Choroid plexus epithelial cell (primary cell): ENCODE measurements around the gene FAM193A.
"Not testable (repeated sequence)": the region's sequence is repeated elsewhere in the genome, so short reads cannot be mapped to it uniquely, and the experiment has no call there.

Source experiments
- DNase-seq: peaks from one replicate; pipeline ENCODE4 v3.0.0-alpha.2; 2010; ENCODE audit warnings: low read depth
- H3K4me3 ChIP-seq: 2 replicates; pipeline ENCODE4 v1.5.1; 2011; ENCODE audit warnings: low read depth, mild to moderate bottlenecking, control low read depth, low read length, moderate library complexity
- CTCF ChIP-seq: conservative IDR thresholded peaks from 2 replicates; pipeline ENCODE4 v1.5.1; 2011; ENCODE audit warnings: low read depth, mild to moderate bottlenecking, control low read depth, inconsistent platforms, low read length, moderate library complexity

Gene FAM193A

GRCh38 chr4:2765832-2766526, 229.5 kb downstream of the FAM193A start:
- no peak overlapping the region for H3K4me3 ChIP-seq
- DNase-seq = no peak
- TF ChIP-seq CTCF = no peak

GRCh38 chr4:2767046-2767704, 230.7 kb downstream of the FAM193A start:
- no peak for TF ChIP-seq CTCF
- H3K4me3 ChIP-seq = no peak overlapping the region
- no peak for DNase-seq

GRCh38 chr4:2767705-2768074, 231.2 kb downstream of the FAM193A start:
- no peak overlapping the region for H3K4me3 ChIP-seq
- no peak for TF ChIP-seq CTCF
- no peak for DNase-seq

- no peak for TF ChIP-seq CTCF
- no peak overlapping the region for H3K4me3 ChIP-seq
- DNase-seq = no peak
Measured at GRCh38 chr4:2768124-2768523, 231.7 kb downstream of the FAM193A start.

- DNase-seq = peak; percentile 30
- H3K4me3 ChIP-seq = peak overlapping the region; percentile 36
- TF ChIP-seq CTCF = no peak
Measured at GRCh38 chr4:2768921-2769336, 232.5 kb downstream of the FAM193A start.

GRCh38 chr4:2771264-2771663, 234.8 kb downstream of the FAM193A start:
- TF ChIP-seq CTCF = no peak
- DNase-seq = no peak

GRCh38 chr4:2780643-2781042, 244.2 kb downstream of the FAM193A start:
- H3K4me3 ChIP-seq, DNase-seq: not testable (repeated sequence)

More at GRCh38 chr4:2771264-2771663, 234.8 kb downstream of the FAM193A start:
- no peak overlapping the region for H3K4me3 ChIP-seq
